ENCODE measurements around the gene CD68. TPM values are rescaled to one million over a fixed set of nuclear protein-coding genes. Genes with fewer than 3 reads are reported as not detected.

CD68 gene
- total RNA-seq, 1 donor from 2014 or later, result 0.95 TPM

DNA sequence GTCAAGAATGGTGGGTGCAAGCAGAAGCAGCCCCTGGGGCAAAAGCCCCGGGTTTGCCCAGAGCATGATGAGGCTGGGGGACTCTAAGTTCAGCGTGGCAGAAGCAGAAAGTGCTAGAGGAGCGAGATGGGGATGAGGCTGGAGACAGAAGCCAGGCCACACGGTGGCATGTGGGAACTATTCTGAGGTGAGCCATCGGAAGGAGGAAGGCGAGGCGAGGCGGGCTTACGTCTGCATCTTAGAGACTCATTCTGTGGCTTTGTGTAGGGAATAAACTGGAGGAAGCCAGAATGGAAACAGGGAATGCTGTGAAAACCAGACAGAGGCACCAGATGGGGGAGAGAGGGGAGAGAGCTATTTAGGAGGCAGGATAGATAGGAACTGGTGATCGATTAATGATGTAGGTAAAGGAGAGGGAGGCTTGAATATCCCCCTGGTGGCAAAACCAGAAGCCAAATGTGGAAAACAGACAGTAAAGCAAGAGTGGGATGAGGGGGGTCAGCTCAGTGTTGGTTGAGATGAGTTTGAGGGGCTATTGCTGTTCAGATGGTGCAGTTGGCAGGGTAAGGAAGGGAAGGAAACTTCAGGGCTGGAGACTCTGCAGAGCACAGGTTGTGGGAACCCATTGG lies 24.0 kb upstream of the CD68 start:
- Histone ChIP-seq H3K27me3 (no peaks in the 10 kb centered on the region), H3F3A (ENCODE audit: low read depth) (peaks cover 32% of the 10 kb centered on the region), H3K9me3 (ENCODE audit: low read depth) (no peaks in the 10 kb centered on the region), H3K9ac (no peak overlapping the region), H3K4me1 (peaks cover 22% of the 10 kb centered on the region), H4K20me1 (ENCODE audit: low read depth) (no peaks in the 10 kb centered on the region), H2AFZ (replicated peaks) (no peak overlapping the region), H3K36me3 (no peaks in the 10 kb centered on the region), H3K4me3 (no peak overlapping the region), H3K27ac (no peak overlapping the region), H3K79me2 (ENCODE audit: low read depth) (no peaks in the 10 kb centered on the region), H3K4me2 (no peak overlapping the region)
- TF ChIP-seq EZH2 (IDR thresholded peaks at IDR 0.05), result no peak
- no peak for TF ChIP-seq EZH2phosphoT487 (IDR thresholded peaks at IDR 0.05)
- TF ChIP-seq CTCF (IDR thresholded peaks at IDR 0.05), result peak; percentile 40
- Mint-ChIP-seq H3K27me3 (ENCODE audit: insufficient read depth, low read depth) (peaks cover 6% of the 10 kb centered on the region), H3K27ac (no peak overlapping the region), H3K4me3 (peak overlapping the region; percentile 25), H3K36me3 (no peaks in the 10 kb centered on the region), H3K9me3 (no peaks in the 10 kb centered on the region), H3K4me1 (peaks cover 26% of the 10 kb centered on the region)
- DNase-seq (ENCODE audit: low spot score), result no peak

- Histone ChIP-seq H3K4me1 (peaks cover 27% of the 10 kb centered on the region), H3K27me3 (no peaks in the 10 kb centered on the region), H3K36me3 (no peaks in the 10 kb centered on the region), H3K4me2 (no peak overlapping the region), H3K9me3 (ENCODE audit: low read depth) (no peaks in the 10 kb centered on the region), H2AFZ (replicated peaks) (no peak overlapping the region), H3K9ac (no peak overlapping the region), H4K20me1 (ENCODE audit: low read depth) (no peaks in the 10 kb centered on the region), H3K79me2 (ENCODE audit: low read depth) (no peaks in the 10 kb centered on the region), H3F3A (ENCODE audit: low read depth) (peaks cover 43% of the 10 kb centered on the region), H3K27ac (no peak overlapping the region), H3K4me3 (no peak overlapping the region)
- no peaks in the 10 kb centered on the region for H3K9me3 Mint-ChIP-seq
- peak overlapping the region; percentile 15 for H3K27ac Mint-ChIP-seq
- TF ChIP-seq EZH2phosphoT487 (IDR thresholded peaks at IDR 0.05), result no peak
- no peak for TF ChIP-seq EZH2 (IDR thresholded peaks at IDR 0.05)
- TF ChIP-seq CTCF (IDR thresholded peaks at IDR 0.05), result no peak
- no peaks in the 10 kb centered on the region for H3K36me3 Mint-ChIP-seq
- peaks cover 8% of the 10 kb centered on the region for H3K27me3 Mint-ChIP-seq (ENCODE audit: insufficient read depth, low read depth)
- no peak for DNase-seq (ENCODE audit: low spot score)
- H3K4me3 Mint-ChIP-seq, result peak overlapping the region; percentile 14
- H3K4me1 Mint-ChIP-seq, result peaks cover 37% of the 10 kb centered on the region
These were observed 22.8 kb upstream of the CD68 start for GRCh38 chr17:7556627-7557026.

- H4K20me1 ChIP-seq (ENCODE audit: low read depth), result peaks cover 3% of the 10 kb centered on the region
- Mint-ChIP-seq H3K4me3 (no peak overlapping the region), H3K9me3 (no peaks in the 10 kb centered on the region), H3K27me3 (ENCODE audit: insufficient read depth, low read depth) (peaks cover 4% of the 10 kb centered on the region), H3K36me3 (no peaks in the 10 kb centered on the region), H3K4me1 (peaks cover 37% of the 10 kb centered on the region), H3K27ac (no peak overlapping the region)
- H3K4me3 ChIP-seq, result no peak overlapping the region
- no peaks in the 10 kb centered on the region for H3K36me3 ChIP-seq
- no peak for DNase-seq (ENCODE audit: low spot score)
- TF ChIP-seq CTCF (IDR thresholded peaks at IDR 0.05), result no peak
- no peak for TF ChIP-seq EZH2phosphoT487 (IDR thresholded peaks at IDR 0.05)
- TF ChIP-seq EZH2 (IDR thresholded peaks at IDR 0.05), result no peak
- no peaks in the 10 kb centered on the region for H3K9me3 ChIP-seq (ENCODE audit: low read depth)
- peaks cover 27% of the 10 kb centered on the region for H3K4me1 ChIP-seq
- H3F3A ChIP-seq (ENCODE audit: low read depth), result peaks cover 45% of the 10 kb centered on the region
- no peak overlapping the region for H3K27ac ChIP-seq
- no peaks in the 10 kb centered on the region for H3K27me3 ChIP-seq
- peaks cover 4% of the 10 kb centered on the region for H3K79me2 ChIP-seq (ENCODE audit: low read depth)
- H3K9ac ChIP-seq, result no peak overlapping the region
- H2AFZ ChIP-seq (replicated peaks), result peak overlapping the region; percentile 48
- peak overlapping the region; percentile 40 for H3K4me2 ChIP-seq
These were observed 22.2 kb upstream of the CD68 start for GRCh38 chr17:7557147-7557764.
